NB4 (cell line): ENCODE data around the gene FGF14.

Experiments
- DNase-seq: peaks from one replicate; pipeline ENCODE4 v3.0.0; 2010; ENCODE audit warnings: low read depth
- H3K4me3 ChIP-seq: one replicate; pipeline ENCODE4 v1.5.1; 2011; ENCODE audit warnings: mild to moderate bottlenecking, low read depth, low read length, moderate library complexity
- CTCF ChIP-seq: IDR thresholded peaks from one replicate; pipeline ENCODE4 v1.5.1; 2012; ENCODE audit warnings: low read depth, low read length
- MAX ChIP-seq: IDR thresholded peaks from 2 replicates; pipeline ENCODE4 v1.6.1; 2011; ENCODE audit warnings: low read depth, low read length
- MYC ChIP-seq: IDR thresholded peaks from 2 replicates; pipeline ENCODE4 v1.6.1; 2011; ENCODE audit warnings: low read depth, low read length
- POLR2A ChIP-seq: IDR thresholded peaks from 2 replicates; pipeline ENCODE4 v1.6.1; 2011; ENCODE audit warnings: mild to moderate bottlenecking; ENCODE audit not compliant: insufficient read length; ENCODE audit errors: extremely low read depth

The FGF14 gene

GRCh38 chr13:101727118-101727517, 674.7 kb downstream of the FGF14 start:
- TF ChIP-seq MYC (no peak), CTCF (no peak), MAX (no peak), POLR2A (no peak)
- no peak overlapping the region for H3K4me3 ChIP-seq
- DNase-seq = no peak

GRCh38 chr13:101726681-101727080, 675.2 kb downstream of the FGF14 start:
- no peak for DNase-seq
- no peak for TF ChIP-seq CTCF
- no peak for TF ChIP-seq MYC
- no peak for TF ChIP-seq POLR2A
- no peak for TF ChIP-seq MAX
- no peak overlapping the region for H3K4me3 ChIP-seq

- DNase-seq = no peak
- H3K4me3 ChIP-seq = no peak overlapping the region
- TF ChIP-seq CTCF = no peak
- no peak for TF ChIP-seq POLR2A
- TF ChIP-seq MAX = no peak
- no peak for TF ChIP-seq MYC
Observed at GRCh38 chr13:101718496-101718895, 683.4 kb downstream of the FGF14 start.

- no peak for TF ChIP-seq CTCF
- TF ChIP-seq MAX = no peak
- no peak for TF ChIP-seq POLR2A
- no peak for TF ChIP-seq MYC
- no peak overlapping the region for H3K4me3 ChIP-seq
Observed at GRCh38 chr13:101717353-101717752, 684.5 kb downstream of the FGF14 start.

GRCh38 chr13:101714195-101714594, 687.7 kb downstream of the FGF14 start:
- H3K4me3 ChIP-seq = no peak overlapping the region
- DNase-seq = no peak
- TF ChIP-seq POLR2A (no peak), MYC (no peak), CTCF (no peak), MAX (no peak)

More at GRCh38 chr13:101717353-101717752, 684.5 kb downstream of the FGF14 start:
- DNase-seq = no peak

- TF ChIP-seq MAX (no peak), MYC (no peak), POLR2A (no peak), CTCF (no peak)
- H3K4me3 ChIP-seq = no peak overlapping the region
- DNase-seq = no peak
Observed at GRCh38 chr13:101712026-101712348, 689.9 kb downstream of the FGF14 start.
